Adrenal gland (tissue), 12 donors: ENCODE data around the gene POLR2B. TPM values are rescaled to one million over a fixed set of nuclear protein-coding genes. Genes with fewer than 3 reads are reported as not detected.

Experiments used
- DNase-seq, 7 donors: peaks; one replicate each; pipeline ENCODE4 v3.0.0-alpha.2; 2019 to 2020
- H3K27ac ChIP-seq, 5 donors: fragments of 200-600 bp; sonication (generic) in 4 of 5; 1 replicate in 3 of 5; 2 replicates in 2 of 5; pipeline versions ENCODE4 v1.5.1 to v1.8.0; 2016 to 2020; ENCODE audit warnings: mild to moderate bottlenecking in 1 of 5
- H3K27me3 ChIP-seq: fragments of 200-600 bp; 2 replicates; pipeline ENCODE4 v1.8.0; 2021
- H3K36me3 ChIP-seq, 2 donors: fragments of 200-600 bp; replicated peaks in 1 of 2; 1 replicate in 1 of 2; 2 replicates in 1 of 2; pipeline versions ENCODE4 v1.5.1 to v1.8.0; 2018 to 2022
- H3K4me1 ChIP-seq, 2 donors: fragments of 200-600 bp; replicated peaks in 1 of 2; 1 replicate in 1 of 2; 2 replicates in 1 of 2; pipeline versions ENCODE4 v1.5.1 to v1.8.0; 2018 to 2021
- H3K4me3 ChIP-seq, 4 donors: fragments of 200-600 bp; sonication (generic) in 3 of 4; one replicate each; pipeline ENCODE4 v1.5.1; 2016 to 2018
- H3K9me3 ChIP-seq, 3 donors: fragments of 200-600 bp; sonication (generic) in 1 of 3; replicated peaks in 1 of 3; 1 replicate in 2 of 3; 2 replicates in 1 of 3; pipeline versions ENCODE4 v1.5.1 to v1.8.0; 2016 to 2021
- POLR2A ChIP-seq, 2 donors: fragments of 450-650 bp; IDR thresholded peaks; one replicate each; pipeline ENCODE4 v1.6.1; 2017; ENCODE audit warnings: antibody characterized with exemption in 2 of 2, mild to moderate bottlenecking in 2 of 2, moderate library complexity in 1 of 2
- WGBS, 4 donors: extraction: QIAGEN DNeasy Blood & Tissue Kit in 2 of 4; methylation state at CpG; one replicate each; pipeline versions ENCODE4 v1.1.5 to v1.1.7; 2013 to 2017; 5-methylcytosine and 5-hydroxymethylcytosine counted together
- intact Hi-C, 2 donors: fragments of 100-400 bp; cut with DNase I; formaldehyde crosslinking; loops; one replicate each; pipeline versions ENCODE4 v1.14.1 to v1.15.0; 2022 to 2023
- polyA plus RNA-seq, 3 donors: library from polyadenylated mRNA; stranded (reverse); fragments of 200-250 nt in 2 of 3; fragments of 350-450 nt in 1 of 3; fragmentation: Illumina TruSeq in 1 of 3; extraction: RNeasy Lipid Tissue Mini Kit (QIAGEN cat#74804) in 1 of 3; gene quantifications; one replicate each; pipeline ENCODE4 v1.2.3, GENCODE V29; 2013 to 2014
- total RNA-seq, 9 donors: library from RNA; depleted of rRNA in 4 of 9; stranded (reverse); fragments of >200 nt in 4 of 9; fragments of 120-200 nt in 1 of 9; fragmentation: NEBNext Ultra II Directional in 1 of 9; extraction: Animal tissue kit (Norgen Biotek cat#: 25700) in 1 of 9; gene quantifications; one replicate each; pipeline versions ENCODE4 v1.1.0 to v1.2.4, GENCODE V29; 2013 to 2023
- TF ChIP-seq, protein P1 (sequence below), 6 experiments: fragments of 450-650 bp in 4 of 6; fragments of 200-600 bp in 2 of 6; sonication (generic) in 1 of 6; IDR thresholded peaks; 1 replicate in 5 of 6; 2 replicates in 1 of 6; pipeline versions ENCODE4 v1.5.1 to v1.8.0; 2016 to 2021; ENCODE audit warnings: antibody characterized with exemption in 6 of 6, mild to moderate bottlenecking in 2 of 6, moderate library complexity in 1 of 6
- donor health status: healthy with polysubstance abuse.
- donor health status: Bipolar disorder and iron deficiency.
- donor health status: DM: yes; HTN: yes; CAD: no.
- donor health status: DM: no; HTN: no; CAD: no.
- donor health status: DM: no; HTN: no; CAD: no.
- donor health status: DM: yes; HTN: yes; CAD: no.

Gene POLR2B
- total and polyA plus RNA-seq, 12 donors, result 21.2 to 126 (median 74.2) TPM

DNA sequence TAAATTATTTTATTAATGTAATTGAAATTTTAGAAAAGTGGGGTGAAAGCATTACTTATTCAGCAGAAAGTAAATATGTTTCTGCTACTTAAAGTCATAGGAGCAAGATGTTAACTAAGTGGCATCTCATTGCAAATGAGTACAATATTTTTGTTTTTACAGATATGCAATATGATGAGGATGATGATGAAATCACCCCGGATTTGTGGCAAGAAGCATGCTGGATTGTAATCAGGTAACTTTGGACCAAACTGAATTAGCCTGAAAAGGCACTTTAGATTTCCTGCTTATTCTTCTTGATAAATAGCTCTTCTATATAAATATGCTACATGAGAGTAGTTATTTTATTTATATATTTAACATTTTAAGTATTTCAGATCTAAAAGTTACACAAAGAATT, 7.5 kb downstream of the POLR2B start:
- H3K36me3 ChIP-seq, result peaks cover 0 to 35% of the 10 kb centered on the region in 2 donors

DNA sequence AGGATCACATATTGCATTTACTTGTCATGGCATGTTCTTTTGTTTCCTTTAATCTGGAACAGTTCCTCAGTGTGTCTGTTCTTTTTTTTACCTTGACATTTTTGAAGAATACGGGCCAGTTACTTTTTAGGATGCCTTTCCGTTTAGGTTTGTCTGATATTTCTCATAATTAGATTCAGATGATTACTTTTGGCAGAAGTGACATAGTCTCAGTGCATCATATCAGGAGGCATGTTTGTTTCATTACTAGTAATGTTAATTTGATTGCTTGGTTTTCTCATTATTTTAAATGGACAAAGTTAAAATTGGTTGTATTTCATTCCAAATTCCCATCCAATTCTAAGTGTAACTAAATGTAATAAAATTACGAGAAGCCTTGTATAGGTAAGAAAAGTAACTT, 8.3 kb downstream of the POLR2B start:
- H3K27me3 ChIP-seq, result no peaks in the 10 kb centered on the region
- H3K36me3 ChIP-seq, result peaks cover 0 to 42% of the 10 kb centered on the region in 2 donors
- no peaks in the 10 kb centered on the region for H3K9me3 ChIP-seq
- no peak overlapping the region for H3K27ac ChIP-seq
- H3K4me1 ChIP-seq, result peaks cover 6 to 12% of the 10 kb centered on the region in 2 donors
- intact Hi-C loops, result no loop called here
- WGBS, 4 donors, result 77 to 86% (median 81%) methylated on average over 3 of the region's 3 CpGs
- TF ChIP-seq POLR2A (IDR thresholded peaks at IDR 0.05), result no peak
- TF ChIP-seq, protein P1, sequence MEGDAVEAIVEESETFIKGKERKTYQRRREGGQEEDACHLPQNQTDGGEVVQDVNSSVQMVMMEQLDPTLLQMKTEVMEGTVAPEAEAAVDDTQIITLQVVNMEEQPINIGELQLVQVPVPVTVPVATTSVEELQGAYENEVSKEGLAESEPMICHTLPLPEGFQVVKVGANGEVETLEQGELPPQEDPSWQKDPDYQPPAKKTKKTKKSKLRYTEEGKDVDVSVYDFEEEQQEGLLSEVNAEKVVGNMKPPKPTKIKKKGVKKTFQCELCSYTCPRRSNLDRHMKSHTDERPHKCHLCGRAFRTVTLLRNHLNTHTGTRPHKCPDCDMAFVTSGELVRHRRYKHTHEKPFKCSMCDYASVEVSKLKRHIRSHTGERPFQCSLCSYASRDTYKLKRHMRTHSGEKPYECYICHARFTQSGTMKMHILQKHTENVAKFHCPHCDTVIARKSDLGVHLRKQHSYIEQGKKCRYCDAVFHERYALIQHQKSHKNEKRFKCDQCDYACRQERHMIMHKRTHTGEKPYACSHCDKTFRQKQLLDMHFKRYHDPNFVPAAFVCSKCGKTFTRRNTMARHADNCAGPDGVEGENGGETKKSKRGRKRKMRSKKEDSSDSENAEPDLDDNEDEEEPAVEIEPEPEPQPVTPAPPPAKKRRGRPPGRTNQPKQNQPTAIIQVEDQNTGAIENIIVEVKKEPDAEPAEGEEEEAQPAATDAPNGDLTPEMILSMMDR (IDR thresholded peaks at IDR 0.05), result no peak
- DNase-seq, result no peak
- H3K4me3 ChIP-seq, result no peak overlapping the region

More for the DNA sequence above, 7.5 kb downstream of the POLR2B start:
- intact Hi-C loops, result no loop called here
- Histone ChIP-seq H3K4me3 (no peak overlapping the region), H3K9me3 (no peaks in the 10 kb centered on the region), H3K27ac (no peak overlapping the region), H3K27me3 (no peaks in the 10 kb centered on the region), H3K4me1 (peaks cover 6 to 20% of the 10 kb centered on the region in 2 donors)
- DNase-seq, result no peak
- no peak for TF ChIP-seq POLR2A (IDR thresholded peaks at IDR 0.05)
- TF ChIP-seq, protein P1 (IDR thresholded peaks at IDR 0.05), result no peak
- 66 to 80% (median 75%) methylated on average over 1 of the region's 1 CpG for WGBS, 4 donors

GRCh38 chr4:56990109-56990905, 11.6 kb downstream of the POLR2B start:
- H3K9me3 ChIP-seq, result no peaks in the 10 kb centered on the region
- peaks cover 8 to 13% of the 10 kb centered on the region in 2 donors for H3K4me1 ChIP-seq
- 86 to 93% (median 88%) methylated on average over 6 of the region's 6 CpGs for WGBS, 4 donors
- no peak overlapping the region for H3K27ac ChIP-seq
- H3K36me3 ChIP-seq, result peaks cover 0 to 54% of the 10 kb centered on the region in 2 donors
- H3K4me3 ChIP-seq, result no peak overlapping the region
- intact Hi-C loops, result no loop called here
- H3K27me3 ChIP-seq, result no peaks in the 10 kb centered on the region
- no peak for DNase-seq
- TF ChIP-seq, protein P1 (IDR thresholded peaks at IDR 0.05), result no peak
- TF ChIP-seq POLR2A (IDR thresholded peaks at IDR 0.05), result no peak

GRCh38 chr4:56995525-56995924, 16.8 kb downstream of the POLR2B start:
- no peaks in the 10 kb centered on the region for H3K27me3 ChIP-seq
- H3K36me3 ChIP-seq, result peaks cover 0 to 49% of the 10 kb centered on the region in 2 donors
- TF ChIP-seq, protein P1 (IDR thresholded peaks at IDR 0.05), result no peak
- TF ChIP-seq POLR2A (IDR thresholded peaks at IDR 0.05), result no peak
- peak; percentile 32 to 82 (median 59) for DNase-seq
- H3K4me1 ChIP-seq, result peaks cover 8 to 13% of the 10 kb centered on the region in 2 donors
- intact Hi-C loops, result no loop called here
- H3K4me3 ChIP-seq, result no peak overlapping the region
- no peaks in the 10 kb centered on the region for H3K9me3 ChIP-seq
- WGBS, 4 donors, result 54 to 65% (median 62%) methylated on average over 7 of the region's 7 CpGs
- H3K27ac ChIP-seq, result peak overlapping the region in 2 of 5 donors; percentile 14 to 70
